ENCODE data around the gene OR2AJ1.

The OR2AJ1 gene, protein sequence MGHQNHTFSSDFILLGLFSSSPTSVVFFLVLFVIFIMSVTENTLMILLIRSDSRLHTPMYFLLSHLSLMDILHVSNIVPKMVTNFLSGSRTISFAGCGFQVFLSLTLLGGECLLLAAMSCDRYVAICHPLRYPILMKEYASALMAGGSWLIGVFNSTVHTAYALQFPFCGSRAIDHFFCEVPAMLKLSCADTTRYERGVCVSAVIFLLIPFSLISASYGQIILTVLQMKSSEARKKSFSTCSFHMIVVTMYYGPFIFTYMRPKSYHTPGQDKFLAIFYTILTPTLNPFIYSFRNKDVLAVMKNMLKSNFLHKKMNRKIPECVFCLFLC

DNA sequence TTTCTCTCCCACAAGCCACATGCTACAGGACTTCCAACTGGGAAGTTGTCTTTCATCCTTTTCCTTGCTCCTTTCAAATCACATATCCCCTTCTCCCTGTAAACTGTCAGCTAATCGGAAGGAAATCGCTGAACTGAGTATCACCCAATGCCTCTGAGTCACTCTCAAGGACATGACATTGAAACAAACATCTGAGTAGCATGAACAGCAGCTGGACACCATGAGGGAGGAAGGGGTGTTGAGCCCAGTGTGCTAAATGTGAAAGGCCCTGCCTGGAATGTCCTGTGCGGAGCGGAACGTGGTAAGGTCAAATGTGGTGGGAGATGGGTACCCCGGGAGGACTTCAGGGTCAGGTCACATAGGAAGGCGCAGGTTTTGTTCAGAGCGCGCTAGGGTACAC is at the start of gene OR2AJ1:
Gene OR2AJ1, plus strand, starts transcription at position 22 of the 400 bp plus-strand sequence. CDS start 8,880 bp downstream, outside the sequence.
- H3K27ac ChIP-seq, result no peak within 1 kb of the TSS
- TF ChIP-seq CTCF (IDR thresholded peaks at IDR 0.05; ENCODE audit: low read depth, low read length), result no peak
- DNase-seq, result no peak
- peaks cover 55% of the 10 kb centered on the region for H3K27me3 ChIP-seq (ENCODE audit: insufficient read depth, low read depth, severe bottlenecking)
- no peaks in the 10 kb centered on the region for H3K9me3 ChIP-seq (ENCODE audit: severe bottlenecking)
- H3K4me3 ChIP-seq (ENCODE audit: low read depth, low read length), result no peak within 1 kb of the TSS
- H3K36me3 ChIP-seq, result no peaks in the 10 kb centered on the region

DNA sequence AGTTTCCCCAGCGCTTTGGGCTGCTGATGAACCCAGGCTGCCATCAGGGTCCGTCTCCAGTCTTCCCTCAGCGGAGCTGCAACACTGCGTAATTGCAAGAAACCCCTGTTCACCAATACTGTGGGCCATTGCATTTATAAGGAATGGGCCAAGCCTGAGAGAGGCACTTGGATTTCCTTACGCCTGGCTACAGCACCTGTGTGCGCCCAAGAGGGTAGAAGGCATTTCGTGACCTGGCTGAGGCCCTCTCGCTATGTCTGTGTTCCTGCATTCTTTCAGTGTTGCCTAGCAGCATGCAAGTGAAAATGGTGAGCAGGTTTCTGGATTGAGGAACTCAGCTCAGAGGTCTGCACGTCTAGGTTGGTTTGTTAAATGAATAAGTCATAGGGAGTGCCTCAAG is 41.3 kb upstream of the OR2AJ1 start:
- Histone ChIP-seq H3K4me3 (ENCODE audit: low read depth, low read length) (no peak overlapping the region), H3K9me3 (ENCODE audit: severe bottlenecking) (no peaks in the 10 kb centered on the region), H3K27ac (no peak overlapping the region), H3K36me3 (no peaks in the 10 kb centered on the region), H3K27me3 (ENCODE audit: insufficient read depth, low read depth, severe bottlenecking) (no peaks in the 10 kb centered on the region)
- TF ChIP-seq CTCF (IDR thresholded peaks at IDR 0.05; ENCODE audit: low read depth, low read length), result no peak
- DNase-seq, result no peak

DNA sequence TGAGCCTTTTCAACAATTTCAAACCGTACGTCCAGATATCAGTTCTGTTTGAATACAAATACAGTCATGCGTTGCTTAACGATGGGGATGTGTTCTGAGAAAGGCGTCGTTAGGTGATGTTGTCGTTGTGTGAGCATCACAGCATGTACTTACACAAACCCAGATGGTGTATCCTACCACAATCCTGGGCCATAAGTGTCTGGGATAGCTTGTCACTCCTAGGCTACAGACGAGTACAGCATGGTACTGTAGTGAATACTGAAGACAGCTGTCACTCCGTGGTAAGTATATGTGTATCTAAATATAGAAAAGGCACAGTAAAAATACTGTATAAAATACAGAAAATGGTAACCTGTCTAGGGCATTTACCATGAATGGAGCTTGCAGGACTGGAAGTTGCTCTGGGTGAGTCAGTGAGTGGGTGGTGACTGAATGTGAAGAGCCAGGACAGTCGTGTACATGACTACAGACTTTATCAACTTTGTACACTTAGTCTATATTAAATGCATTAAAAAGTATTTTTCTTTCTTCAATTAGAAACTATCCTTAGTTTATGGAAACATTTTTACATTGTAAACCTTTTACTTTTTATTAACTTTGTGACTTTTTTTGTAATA is 39.8 kb upstream of the OR2AJ1 start:
- Histone ChIP-seq H3K27me3 (ENCODE audit: insufficient read depth, low read depth, severe bottlenecking) (no peaks in the 10 kb centered on the region), H3K9me3 (ENCODE audit: severe bottlenecking) (no peaks in the 10 kb centered on the region), H3K27ac (no peak overlapping the region), H3K4me3 (ENCODE audit: low read depth, low read length) (no peak overlapping the region), H3K36me3 (no peaks in the 10 kb centered on the region)
- TF ChIP-seq CTCF (IDR thresholded peaks at IDR 0.05; ENCODE audit: low read depth, low read length), result no peak
- no peak for DNase-seq

DNA sequence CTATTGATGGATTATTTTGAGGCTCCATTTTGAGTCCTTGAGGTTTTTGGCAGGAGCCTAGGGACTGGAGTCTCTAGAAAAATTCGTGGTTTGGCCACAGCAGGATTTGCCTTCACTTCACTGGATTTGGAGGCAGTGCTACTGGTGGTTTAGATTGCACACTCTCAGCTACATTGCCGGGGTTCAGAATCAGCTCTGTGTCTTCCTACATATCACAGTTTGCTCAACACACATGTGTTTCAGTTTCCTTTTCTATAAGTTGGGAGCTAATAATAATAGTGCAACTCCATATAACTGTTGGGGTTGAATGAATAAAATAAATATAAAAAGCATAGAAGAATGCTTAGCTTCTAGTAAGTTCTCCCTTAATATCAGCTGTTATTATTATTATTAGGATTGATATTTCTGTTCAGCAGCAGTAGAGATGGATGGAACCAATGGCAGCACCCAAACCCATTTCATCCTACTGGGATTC is 29.5 kb upstream of the OR2AJ1 start, which contains the start of gene OR2W3:
Gene OR2W3, plus strand, starts transcription at position 425 of the 475 bp plus-strand sequence. Its CDS starts 0 bp downstream, at position 425.
- DNase-seq, result no peak
- no peaks in the 10 kb centered on the region for H3K9me3 ChIP-seq (ENCODE audit: severe bottlenecking)
- no peak within 1 kb of the TSS for H3K27ac ChIP-seq
- peaks cover 3% of the 10 kb centered on the region for H3K27me3 ChIP-seq (ENCODE audit: insufficient read depth, low read depth, severe bottlenecking)
- H3K4me3 ChIP-seq (ENCODE audit: low read depth, low read length), result no peak within 1 kb of the TSS
- TF ChIP-seq CTCF (IDR thresholded peaks at IDR 0.05; ENCODE audit: low read depth, low read length), result no peak
- no peaks in the 10 kb centered on the region for H3K36me3 ChIP-seq

GRCh38 chr1:247895976-247896375 is 28.7 kb upstream of the OR2AJ1 start:
- no peak for DNase-seq
- Histone ChIP-seq H3K4me3 (ENCODE audit: low read depth, low read length) (no peak overlapping the region), H3K27ac (no peak overlapping the region), H3K9me3 (ENCODE audit: severe bottlenecking) (no peaks in the 10 kb centered on the region), H3K36me3 (no peaks in the 10 kb centered on the region), H3K27me3 (ENCODE audit: insufficient read depth, low read depth, severe bottlenecking) (peaks cover 3% of the 10 kb centered on the region)
- TF ChIP-seq CTCF (IDR thresholded peaks at IDR 0.05; ENCODE audit: low read depth, low read length), result no peak
